Skin epidermis (tissue), 12 donors: ENCODE data around the gene NDUFB2.
A peak's percentile ranks its signal among the peaks of the same experiment; 100 is the strongest.
"Not testable (repeated sequence)": the region's sequence is repeated elsewhere in the genome, so short reads cannot be mapped to it uniquely, and the experiment has no call there.

ENCODE experiments used
- H3K27ac ChIP-seq, 21 experiments: fragments of 200-600 bp; sonication (generic) in 11 of 21; one replicate each; pipeline ENCODE4 v1.5.0; 2020; ENCODE audit warnings: mild to moderate bottlenecking in 3 of 21, inconsistent platforms in 2 of 21, moderate library complexity in 2 of 21
- H3K4me3 ChIP-seq, 7 experiments: fragments of 200-600 bp; sonication (generic) in 2 of 7; one replicate each; pipeline ENCODE4 v1.5.0; 2020; ENCODE audit warnings: inconsistent platforms in 2 of 7, mild to moderate bottlenecking in 2 of 7, moderate library complexity in 1 of 7

Gene NDUFB2

DNA sequence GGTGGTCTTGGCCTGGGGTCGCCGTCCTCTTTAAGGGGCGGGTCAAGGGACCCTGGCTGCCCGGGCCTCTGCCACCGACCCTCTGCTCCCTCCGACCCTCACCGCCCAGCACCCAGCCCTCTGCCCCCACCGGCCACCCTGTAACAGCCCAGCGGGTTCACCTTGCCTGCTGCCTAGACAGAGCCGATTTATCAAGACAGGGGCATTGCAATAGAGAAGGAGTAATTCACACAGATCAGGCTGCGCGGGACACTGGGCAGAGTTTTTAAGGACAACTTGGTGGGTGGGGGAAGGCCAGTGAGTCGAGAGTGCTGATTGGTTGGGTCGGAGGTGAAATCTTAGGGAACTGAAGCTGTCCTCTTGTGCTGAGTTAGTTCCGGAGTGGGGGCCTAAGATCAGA, 24.5 kb upstream of the NDUFB2 start:
- Histone ChIP-seq H3K4me3 (no peak overlapping the region), H3K27ac (peak overlapping the region in 2 of 21 experiments; percentile 82 to 95)

DNA sequence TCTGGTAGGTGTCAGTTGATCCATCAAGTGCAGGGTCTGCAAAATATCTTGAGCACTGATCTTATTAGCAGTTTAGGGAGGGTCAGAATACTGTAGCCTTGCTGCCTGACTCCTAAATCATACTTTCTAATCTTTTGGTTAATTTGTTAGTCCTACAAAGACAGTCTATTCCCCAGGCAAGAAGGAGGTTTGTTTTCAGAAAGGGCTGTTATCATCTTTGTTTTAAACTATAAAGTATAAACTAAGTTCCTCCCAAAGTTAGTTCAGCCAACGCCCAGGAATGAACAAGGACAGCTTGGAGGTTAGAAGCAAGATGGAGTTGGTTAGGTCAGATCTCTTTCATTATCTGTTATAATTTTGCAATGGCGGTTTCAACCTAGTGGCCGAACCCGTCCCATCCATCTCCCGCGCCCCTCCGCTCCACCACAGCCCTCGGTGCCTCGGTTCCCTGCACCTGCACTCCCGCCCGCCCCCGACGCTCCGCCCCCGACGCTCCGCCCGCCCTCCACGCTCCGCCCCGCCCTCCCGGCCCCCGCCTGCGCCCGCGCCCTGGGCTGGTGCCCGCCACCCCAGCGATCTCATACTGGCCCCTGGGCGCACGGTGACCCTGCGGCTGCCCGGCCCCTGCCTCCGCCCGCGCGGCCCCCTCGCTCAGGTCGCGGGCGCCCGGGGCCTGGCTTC, 24.0 kb upstream of the NDUFB2 start, which contains the start of gene ADCK2:
Gene ADCK2, plus strand, starts transcription at position 564 of the 681 bp plus-strand sequence. CDS start 386 bp downstream, outside the sequence.
- Histone ChIP-seq H3K4me3 (peak within 1 kb of the TSS; percentile 54 to 90 (median 79)), H3K27ac (peak within 1 kb of the TSS; percentile 66 to 96 (median 87))

DNA sequence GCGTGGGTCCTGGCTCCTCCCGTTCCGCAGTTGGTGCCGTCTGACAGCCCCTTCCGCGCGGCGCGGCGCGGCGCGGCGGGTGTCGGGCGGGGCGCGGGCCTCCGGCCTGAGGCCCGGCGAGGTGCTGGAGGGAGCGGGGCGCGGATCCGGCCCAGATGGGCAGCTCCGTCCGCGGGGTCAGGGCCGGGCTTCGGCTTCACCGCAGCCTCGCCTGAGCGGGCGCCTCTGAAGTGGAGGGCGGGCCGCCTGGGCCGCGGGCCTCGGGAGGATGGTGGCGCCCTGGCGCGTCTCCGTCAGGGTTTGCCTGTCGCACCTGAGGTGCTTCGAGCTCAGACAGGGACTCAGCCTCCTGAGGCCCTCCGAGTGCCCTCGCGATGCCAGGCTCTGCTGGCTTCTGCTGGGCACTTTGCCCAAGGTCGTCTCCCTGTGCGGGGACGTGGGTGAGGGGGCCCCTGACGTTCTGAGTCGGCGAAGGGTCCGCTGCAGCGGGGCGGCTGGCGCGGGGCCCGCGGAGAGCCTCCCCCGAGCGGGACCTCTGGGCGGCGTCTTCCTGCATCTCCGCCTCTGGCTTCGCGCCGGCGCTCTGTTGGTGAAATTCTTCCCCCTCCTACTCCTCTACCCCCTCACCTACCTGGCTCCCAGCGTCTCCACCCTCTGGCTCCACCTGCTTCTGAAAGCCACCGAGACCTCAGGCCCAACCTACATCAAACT, 23.3 kb upstream of the NDUFB2 start:
- Histone ChIP-seq H3K4me3 (peak overlapping the region; percentile 54 to 90 (median 79)), H3K27ac (peak overlapping the region; percentile 66 to 96 (median 87))

DNA sequence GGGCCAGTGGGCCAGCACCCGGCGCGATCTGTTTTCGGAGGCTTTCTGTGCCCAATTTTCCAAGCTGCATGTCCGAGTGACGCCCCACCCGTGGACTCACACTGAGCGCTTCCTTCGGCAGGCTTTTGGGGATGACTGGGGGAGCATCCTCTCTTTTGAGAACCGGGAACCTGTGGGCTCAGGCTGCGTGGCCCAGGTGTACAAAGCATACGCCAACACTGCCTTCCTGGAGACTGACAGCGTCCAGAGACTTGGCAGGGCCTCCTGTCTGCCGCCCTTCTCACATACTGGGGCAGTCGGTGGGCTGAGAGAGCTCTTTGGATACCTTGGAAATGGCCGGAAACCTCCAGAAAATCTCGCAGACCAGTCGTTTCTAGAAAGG, 22.7 kb upstream of the NDUFB2 start:
- Histone ChIP-seq H3K27ac (peak overlapping the region in 19 of 21 experiments; percentile 77 to 96 (median 89)), H3K4me3 (peak overlapping the region; percentile 54 to 90 (median 79))

DNA sequence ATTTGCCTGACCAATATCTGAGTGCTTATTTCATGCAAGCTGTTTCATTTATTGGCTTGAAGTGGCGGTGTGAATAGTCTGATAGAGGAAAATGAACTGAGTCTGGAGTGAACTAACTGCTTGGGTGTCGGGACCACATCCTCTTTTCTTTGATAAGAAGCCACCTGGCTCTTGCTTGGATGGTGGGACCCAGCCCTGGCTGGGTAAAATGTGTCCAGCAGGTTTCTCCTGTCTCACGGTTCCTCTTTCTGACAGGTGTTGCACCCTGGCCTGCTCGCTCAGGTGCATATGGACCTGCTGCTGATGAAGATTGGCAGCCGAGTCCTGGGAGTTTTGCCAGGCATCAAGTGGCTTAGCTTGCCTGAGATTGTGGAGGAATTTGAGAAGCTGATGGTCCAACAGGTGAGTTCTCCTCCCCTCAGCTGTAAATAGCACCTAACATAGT, 22.1 kb upstream of the NDUFB2 start:
- peak overlapping the region in 9 of 21 experiments; percentile 84 to 96 (median 91) for H3K27ac ChIP-seq
- H3K4me3 ChIP-seq = peak overlapping the region in 3 of 7 experiments; percentile 54 to 88 (median 80)

DNA sequence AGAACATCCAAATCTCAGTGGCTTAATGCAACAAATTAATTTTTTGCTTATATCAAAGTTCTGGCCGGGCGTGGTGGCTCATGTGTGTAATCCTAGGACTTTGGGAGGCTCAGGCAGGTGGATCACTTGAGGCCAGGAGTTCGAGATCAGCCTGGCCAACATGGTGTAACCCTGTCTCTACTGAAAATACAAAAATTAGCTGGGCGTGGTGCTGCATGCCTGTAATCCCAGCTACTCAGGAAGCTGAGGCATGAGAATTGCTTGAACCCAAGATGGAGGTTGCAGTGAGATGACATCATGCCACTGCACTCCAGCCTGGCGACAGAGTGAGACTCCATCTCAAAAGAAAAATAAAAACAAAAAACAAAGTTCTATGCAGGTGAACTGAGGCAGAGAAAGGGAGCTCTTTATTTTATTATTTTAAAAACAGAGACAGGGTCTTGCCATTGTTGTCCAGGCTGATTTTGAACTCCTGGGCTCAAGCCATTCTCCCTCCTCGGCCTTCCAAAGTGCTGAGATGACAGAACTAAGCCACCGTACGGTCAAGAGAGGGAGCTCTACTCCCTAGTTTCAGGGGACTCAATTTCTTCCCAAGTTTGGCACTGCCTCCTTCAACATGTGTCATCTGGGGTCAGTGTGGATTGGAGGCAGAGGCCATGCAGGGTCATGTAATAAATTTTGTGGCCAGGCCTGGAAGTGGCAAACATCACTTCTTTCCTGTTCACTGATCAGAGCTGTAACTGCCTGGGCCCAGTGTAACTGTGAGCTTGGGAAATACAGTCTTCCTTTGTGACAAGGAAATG, 21.4 kb upstream of the NDUFB2 start:
- H3K27ac ChIP-seq = peak overlapping the region in 2 of 21 experiments; percentile 30 to 36
- no peak overlapping the region for H3K4me3 ChIP-seq

DNA sequence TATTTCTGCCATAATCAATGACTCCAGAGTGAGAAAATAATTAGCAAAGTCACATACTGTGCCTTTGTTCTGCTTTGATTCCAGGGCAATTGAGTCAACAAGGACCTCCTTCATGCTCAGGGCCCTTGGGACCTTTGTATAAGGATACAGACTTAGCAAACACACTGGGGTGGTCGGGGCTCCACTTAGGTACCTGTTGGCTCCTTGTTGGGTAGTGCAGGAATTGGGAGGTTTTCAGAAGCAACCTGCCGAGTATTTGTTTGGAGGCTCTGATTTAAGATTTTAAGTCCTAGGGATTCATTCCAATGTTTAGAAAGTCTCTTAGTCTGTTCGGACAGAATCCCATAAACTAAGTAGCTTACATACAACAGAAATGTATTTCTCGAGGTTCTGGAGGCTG, 20.8 kb upstream of the NDUFB2 start:
- H3K27ac ChIP-seq = peak overlapping the region in 4 of 21 experiments; percentile 1 to 36 (median 32)
- H3K4me3 ChIP-seq = no peak overlapping the region

DNA sequence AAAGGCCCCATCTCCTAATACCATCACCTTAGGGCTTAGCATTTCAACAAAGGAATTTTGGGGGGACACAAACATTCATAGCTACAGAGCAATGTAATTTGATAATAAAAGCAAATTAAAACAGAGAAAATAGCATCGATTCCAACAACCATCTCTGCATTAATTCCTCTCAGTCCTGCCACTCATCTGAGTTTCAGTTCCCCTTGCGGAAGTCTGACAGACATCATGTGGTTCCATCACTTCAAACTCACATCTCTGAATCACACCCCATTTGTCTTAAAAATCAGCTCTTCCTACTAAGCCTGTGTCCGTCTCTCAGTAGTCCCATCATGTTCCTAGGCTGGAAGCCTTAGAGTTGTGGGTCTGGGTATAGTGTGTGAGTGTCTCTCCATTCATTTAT, 20.2 kb upstream of the NDUFB2 start:
- H3K27ac ChIP-seq = peak overlapping the region in 1 of 21 experiments; percentile 36

DNA sequence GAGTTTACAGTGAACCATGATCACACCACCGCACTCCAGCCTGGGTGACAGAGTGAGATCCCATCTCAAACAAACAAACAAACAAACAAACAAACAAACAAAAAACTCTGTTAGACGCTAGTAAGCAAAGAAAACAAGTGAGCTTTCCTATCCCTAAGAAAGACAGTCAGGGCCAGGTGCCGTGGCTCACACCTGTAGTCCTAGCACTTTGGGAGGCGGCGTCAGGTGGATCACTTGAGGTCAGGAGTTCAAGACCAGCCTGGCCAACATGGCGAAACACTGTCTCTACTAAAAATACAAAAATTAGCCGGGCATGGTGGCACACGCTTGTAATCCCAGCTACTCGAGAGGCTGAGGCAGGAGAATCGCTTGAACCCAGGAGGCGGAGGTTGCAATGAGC, 19.6 kb upstream of the NDUFB2 start:
- not testable (repeated sequence) for H3K27ac ChIP-seq, H3K4me3 ChIP-seq

More for the DNA sequence above, 20.2 kb upstream of the NDUFB2 start:
- H3K4me3 ChIP-seq = no peak overlapping the region

DNA sequence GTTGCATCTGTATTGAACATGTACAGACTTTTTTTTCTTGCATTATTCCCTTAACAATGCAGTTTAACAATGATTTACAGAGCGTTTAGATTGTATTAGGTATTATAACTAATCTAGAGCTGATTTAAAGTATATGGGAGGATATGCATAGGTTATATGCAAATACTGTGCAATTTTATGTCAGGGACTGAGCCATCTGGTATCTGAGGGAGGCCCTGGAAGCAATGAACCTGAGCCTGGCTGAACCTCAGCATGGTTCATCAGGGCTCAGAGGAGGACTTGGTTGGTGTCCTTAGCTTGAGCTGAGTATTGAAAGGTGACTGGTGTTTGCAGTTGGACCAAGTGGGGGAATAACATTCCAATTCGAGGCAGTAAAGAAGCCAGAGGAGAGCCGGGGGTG, 19.0 kb upstream of the NDUFB2 start:
- Histone ChIP-seq H3K27ac (no peak overlapping the region), H3K4me3 (no peak overlapping the region)

DNA sequence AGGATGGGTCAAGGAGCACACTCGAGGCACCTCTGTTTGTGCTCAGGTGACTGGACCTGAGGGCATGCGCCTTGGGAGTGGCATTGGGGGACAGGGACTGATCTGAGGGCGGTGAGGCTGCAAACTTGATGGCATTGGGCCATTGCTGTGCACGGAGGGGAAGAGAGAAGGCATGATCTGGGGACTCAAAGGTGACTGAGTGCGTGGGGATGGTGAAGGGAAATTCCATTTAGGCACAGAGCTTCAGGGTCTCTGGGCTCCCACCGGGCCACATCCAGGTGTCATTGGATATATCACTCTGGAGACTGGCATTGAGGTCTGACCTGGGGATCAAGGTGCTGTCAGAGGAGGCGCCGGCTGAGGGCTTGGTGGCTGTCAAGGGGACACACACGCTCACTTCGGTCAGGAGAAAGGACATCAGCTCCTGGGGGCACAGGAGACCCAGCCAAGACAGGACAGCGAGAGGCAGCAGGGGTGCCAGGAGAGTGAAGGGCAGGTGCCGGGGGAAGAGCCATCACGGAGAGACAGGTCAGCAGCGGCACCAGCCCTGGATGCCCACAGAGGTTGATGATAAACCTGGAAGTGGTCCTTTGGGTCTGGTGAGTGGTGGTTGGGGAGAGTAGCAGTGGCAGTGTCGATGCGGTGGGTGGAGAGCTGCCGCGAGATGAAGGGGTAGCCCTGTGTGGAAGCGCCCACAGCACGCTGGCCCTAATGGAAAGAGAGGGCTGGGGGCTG, 18.3 kb upstream of the NDUFB2 start:
- H3K4me3 ChIP-seq = no peak overlapping the region

DNA sequence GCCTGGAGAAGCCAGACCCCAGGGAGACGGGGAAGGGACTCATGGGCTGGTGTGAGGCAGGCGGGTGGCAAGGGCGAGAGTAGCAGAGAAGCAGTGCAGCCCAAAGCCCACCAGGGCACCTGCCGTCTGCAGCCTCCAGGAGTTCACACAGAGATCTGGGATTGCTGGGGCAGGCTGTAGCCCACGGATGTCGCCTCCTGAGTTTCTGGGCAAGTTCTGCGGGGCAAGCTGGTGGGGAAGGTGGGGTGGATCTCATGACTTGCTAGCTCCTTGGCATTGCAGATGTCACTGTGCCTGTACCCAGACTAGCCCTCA, 17.7 kb upstream of the NDUFB2 start:
- Histone ChIP-seq H3K27ac (no peak overlapping the region), H3K4me3 (no peak overlapping the region)

More for the DNA sequence above, 18.3 kb upstream of the NDUFB2 start:
- no peak overlapping the region for H3K27ac ChIP-seq

DNA sequence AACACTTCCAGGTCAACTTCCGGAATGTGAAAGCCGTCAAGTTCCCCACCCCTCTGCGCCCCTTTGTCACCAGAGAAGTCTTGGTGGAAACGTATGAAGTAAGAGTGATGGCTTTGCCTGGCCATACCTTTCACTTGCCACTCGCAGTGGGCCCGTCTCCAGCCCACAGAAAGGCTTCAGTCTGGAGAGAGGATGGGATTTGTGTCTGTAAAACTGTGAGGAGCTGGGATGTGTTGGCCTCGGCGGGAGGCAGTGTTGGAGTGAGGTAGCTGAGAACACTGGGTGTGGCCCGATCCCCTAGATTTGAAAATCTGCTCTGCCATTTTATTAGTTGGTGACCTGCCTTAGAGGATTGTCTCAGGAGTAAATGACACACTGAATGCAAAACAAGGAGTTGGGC, 17.3 kb upstream of the NDUFB2 start:
- Histone ChIP-seq H3K27ac (no peak overlapping the region), H3K4me3 (no peak overlapping the region)

DNA sequence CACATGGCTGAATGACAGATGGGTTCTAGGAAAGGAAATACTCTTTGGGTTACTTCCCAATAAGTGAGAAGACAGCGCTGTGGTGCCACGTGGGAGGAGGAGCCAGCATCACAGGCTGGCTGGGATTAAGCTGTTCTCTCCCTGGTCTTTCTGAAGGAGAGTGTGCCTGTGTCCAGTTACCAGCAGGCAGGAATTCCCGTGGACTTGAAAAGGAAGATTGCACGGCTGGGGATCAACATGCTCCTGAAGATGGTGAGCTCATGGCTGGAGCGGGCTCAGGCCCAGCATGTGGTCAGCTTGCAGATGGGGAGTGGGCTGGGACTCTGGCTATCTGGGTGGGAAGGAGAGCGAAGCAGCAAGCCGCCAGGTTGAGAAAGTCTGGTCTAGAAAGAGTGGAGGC, 15.6 kb upstream of the NDUFB2 start:
- Histone ChIP-seq H3K27ac (no peak overlapping the region), H3K4me3 (no peak overlapping the region)

DNA sequence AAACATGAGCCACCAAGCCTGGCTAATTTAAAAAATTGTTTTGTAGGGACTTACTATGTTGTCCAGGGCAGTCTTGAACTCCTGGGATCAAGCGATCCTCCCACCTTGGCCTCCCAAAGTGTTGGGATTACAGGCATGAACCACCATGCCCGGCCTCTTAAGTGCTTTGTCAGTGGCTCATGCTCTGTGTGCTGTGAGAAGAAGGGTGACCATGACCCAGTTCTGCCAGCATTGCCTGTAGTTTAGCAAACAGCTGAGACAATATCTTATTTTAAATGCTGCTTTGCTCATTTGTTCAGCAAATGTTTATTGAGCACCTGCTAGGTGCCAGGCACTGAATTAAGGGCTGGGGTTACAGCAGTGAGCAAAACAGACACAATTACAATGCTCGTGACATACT, 14.7 kb upstream of the NDUFB2 start:
- Histone ChIP-seq H3K4me3 (no peak overlapping the region), H3K27ac (no peak overlapping the region)

DNA sequence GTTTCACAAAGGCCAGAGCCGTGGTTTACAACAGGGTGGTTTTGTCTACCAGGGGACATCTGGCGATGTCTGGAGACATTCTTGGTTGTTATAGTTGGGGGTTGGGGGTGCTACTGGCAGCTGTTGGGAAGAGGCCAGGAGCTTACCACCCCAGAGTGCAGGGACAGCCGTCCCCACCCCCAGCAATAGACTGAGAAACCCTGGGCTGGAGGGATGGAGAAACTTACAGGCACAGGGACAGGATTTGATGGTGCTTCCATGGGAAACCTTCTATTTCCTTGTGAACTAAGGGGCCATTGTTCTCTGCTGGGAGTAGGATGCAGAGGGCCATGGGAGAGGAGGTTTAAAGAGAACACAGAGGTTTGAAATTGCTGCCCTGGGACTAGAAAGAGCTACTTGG, 12.9 kb upstream of the NDUFB2 start:
- no peak overlapping the region for H3K27ac ChIP-seq
- H3K4me3 ChIP-seq = no peak overlapping the region

DNA sequence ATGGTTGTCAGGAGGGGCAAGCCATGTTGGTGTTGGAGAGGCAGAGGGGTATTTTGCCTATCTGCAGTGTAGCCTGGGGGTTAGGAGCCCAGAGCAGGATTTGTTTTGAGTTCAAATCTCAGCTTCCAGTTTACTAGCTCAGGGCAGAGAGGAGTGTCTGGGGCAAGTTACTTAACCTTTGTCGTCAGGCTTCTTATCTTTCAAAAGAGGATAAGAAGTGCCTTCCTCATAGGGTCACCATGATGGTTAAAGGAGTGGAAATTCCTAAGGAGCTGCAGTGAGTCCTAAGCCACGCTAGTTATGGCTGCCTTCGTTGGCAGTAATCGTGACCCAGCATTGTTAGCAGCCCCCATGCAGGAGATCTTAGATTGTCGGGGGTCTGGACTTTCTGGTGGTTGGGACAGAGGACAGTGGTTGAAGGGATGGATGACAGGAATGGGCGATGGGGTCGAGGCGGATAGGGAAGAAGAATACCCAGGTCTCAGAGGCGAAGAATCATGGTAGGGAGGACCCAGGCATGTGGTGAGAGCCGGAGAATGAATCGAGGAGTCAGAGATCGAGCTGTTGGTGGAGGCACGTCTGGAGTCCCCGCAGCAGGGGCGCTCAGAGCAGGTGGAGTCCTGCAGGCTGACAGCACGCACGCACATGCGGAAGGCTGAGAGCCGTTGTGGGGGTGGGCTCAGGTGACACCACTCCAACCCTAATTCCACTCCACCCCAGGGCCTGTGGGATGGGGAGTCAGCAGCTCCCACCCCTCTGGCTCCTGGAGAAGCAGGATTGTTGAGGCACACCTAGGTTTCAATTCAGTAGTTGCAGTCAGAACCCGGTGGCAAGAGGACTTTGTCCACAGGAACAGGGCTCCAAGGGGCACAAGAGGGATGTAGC, 12.2 kb upstream of the NDUFB2 start:
- Histone ChIP-seq H3K4me3 (no peak overlapping the region), H3K27ac (no peak overlapping the region)

DNA sequence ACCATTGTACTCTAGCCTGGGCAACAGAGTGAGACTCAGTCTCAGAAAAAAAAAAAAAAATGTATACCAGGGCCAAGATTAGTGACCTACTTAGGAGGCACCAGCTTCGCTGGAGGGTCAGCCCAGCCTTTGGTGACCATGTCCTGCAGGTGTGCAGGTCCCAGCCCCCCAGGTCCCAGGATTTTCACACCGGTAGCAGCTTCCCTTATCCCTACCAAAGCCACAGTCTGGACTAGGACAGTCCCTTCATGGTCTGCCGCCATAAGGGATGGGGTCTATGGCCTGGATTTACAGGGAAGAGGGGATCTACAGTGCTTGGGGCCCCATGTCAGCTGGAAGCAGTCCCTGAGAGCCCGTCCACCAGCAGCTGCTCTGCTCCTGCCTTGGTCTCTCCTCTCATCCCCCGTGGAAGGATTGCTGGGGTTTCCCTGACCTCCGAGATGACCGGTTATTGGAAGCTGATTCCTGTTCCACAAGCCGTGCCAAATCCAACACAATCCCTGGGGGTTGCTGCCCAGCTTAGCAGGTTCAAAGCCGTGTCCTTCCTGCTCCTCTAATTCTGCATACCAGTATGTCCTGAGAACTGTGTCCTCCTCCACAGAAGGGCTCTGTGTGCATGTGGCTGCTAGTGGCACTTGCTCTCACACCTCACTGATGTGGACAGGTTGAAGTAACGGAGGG, 11.0 kb upstream of the NDUFB2 start:
- Histone ChIP-seq H3K27ac (no peak overlapping the region), H3K4me3 (no peak overlapping the region)
